SK-N-SH treated with all-trans-retinoic acid at 6 μM for 48 hours (cell line): Measurements from ENCODE around the gene LOX.

ENCODE experiments used
- ATAC-seq: fragments of 200-7000 bp; cut with Tn5 transposase; 3 replicates; pipeline ENCODE4 v1.9.1; 2020; ENCODE audit warnings: mild to moderate bottlenecking, moderate library complexity
- ARNTL ChIP-seq: fragments of 450-650 bp; formaldehyde crosslinking; IDR thresholded peaks from 2 replicates; pipeline ENCODE4 v1.5.0; 2020; ENCODE audit warnings: low read depth, mild to moderate bottlenecking, moderate library complexity, borderline replicate concordance
- BACH2 ChIP-seq: fragments of 250-450 bp; sonication (Bioruptor Pico); IDR thresholded peaks from 2 replicates; pipeline ENCODE4 v1.9.0; 2021; ENCODE audit warnings: mild to moderate bottlenecking, borderline replicate concordance
- CSDC2 ChIP-seq: fragments of 250-450 bp; sonication (Bioruptor Pico); IDR thresholded peaks from 2 replicates; pipeline ENCODE4 v1.5.0; 2020; ENCODE audit warnings: mild to moderate bottlenecking, moderate library complexity
- GLIS3 ChIP-seq: fragments of 250-450 bp; sonication (Bioruptor Pico); IDR thresholded peaks from 2 replicates; pipeline ENCODE4 v1.5.0; 2020; ENCODE audit warnings: mild to moderate bottlenecking, moderate library complexity
- OSR1 ChIP-seq: fragments of 250-450 bp; sonication (Bioruptor Pico); IDR thresholded peaks from 2 replicates; pipeline ENCODE4 v1.8.0; 2022; ENCODE audit warnings: moderate library complexity, mild to moderate bottlenecking, inconsistent platforms
- PPARA ChIP-seq: fragments of 250-450 bp; sonication (Bioruptor Pico); IDR thresholded peaks from 2 replicates; pipeline ENCODE4 v1.5.0; 2020; ENCODE audit warnings: mild to moderate bottlenecking, borderline replicate concordance
- RARB ChIP-seq: fragments of 250-450 bp; sonication (Bioruptor Pico); IDR thresholded peaks from 2 replicates; pipeline ENCODE4 v1.8.0; 2021; ENCODE audit warnings: mild to moderate bottlenecking, moderate library complexity
- SNAI2 ChIP-seq: fragments of 250-450 bp; sonication (Bioruptor Pico); IDR thresholded peaks from 2 replicates; pipeline ENCODE4 v1.5.0; 2020; ENCODE audit warnings: mild to moderate bottlenecking, moderate library complexity
- TCF4 ChIP-seq: fragments of 250-450 bp; sonication (Bioruptor Pico); IDR thresholded peaks from 2 replicates; pipeline ENCODE4 v1.8.0; 2021; ENCODE audit warnings: mild to moderate bottlenecking, moderate library complexity, borderline replicate concordance
- TOX ChIP-seq: fragments of 250-450 bp; sonication (Bioruptor Pico); IDR thresholded peaks from 2 replicates; pipeline ENCODE4 v1.8.0; 2021; ENCODE audit warnings: mild to moderate bottlenecking, moderate library complexity, borderline replicate concordance
- TSHZ2 ChIP-seq: fragments of 250-450 bp; sonication (Bioruptor Pico); IDR thresholded peaks from 2 replicates; pipeline ENCODE4 v1.5.0; 2020; ENCODE audit warnings: mild to moderate bottlenecking, moderate library complexity
- ZNF565 ChIP-seq: fragments of 450-650 bp; formaldehyde crosslinking; conservative IDR thresholded peaks from 2 replicates; pipeline ENCODE4 v1.5.0; 2020; ENCODE audit warnings: low read depth, mild to moderate bottlenecking, moderate library complexity
- ZNF70 ChIP-seq: fragments of 450-650 bp; formaldehyde crosslinking; IDR thresholded peaks from 2 replicates; pipeline ENCODE4 v1.5.0; 2020; ENCODE audit warnings: mild to moderate bottlenecking, moderate library complexity
- ZNF8 ChIP-seq: fragments of 450-650 bp; formaldehyde crosslinking; IDR thresholded peaks from 2 replicates; pipeline ENCODE4 v1.5.0; 2020; ENCODE audit warnings: mild to moderate bottlenecking, moderate library complexity
- TF ChIP-seq, protein P1 (sequence below): fragments of 250-450 bp; sonication (Bioruptor Pico); IDR thresholded peaks from 2 replicates; pipeline ENCODE4 v1.8.0; 2021; ENCODE audit warnings: low read depth, mild to moderate bottlenecking, moderate library complexity, borderline replicate concordance
- TF ChIP-seq, protein P2 (sequence below): fragments of 250-450 bp; sonication (Bioruptor Pico); IDR thresholded peaks from 2 replicates; pipeline ENCODE4 v1.5.1; 2021; ENCODE audit warnings: mild to moderate bottlenecking, moderate library complexity
- TF ChIP-seq, protein P3 (sequence below): fragments of 250-450 bp; sonication (Bioruptor Pico); IDR thresholded peaks from 2 replicates; pipeline ENCODE4 v1.8.0; 2020; ENCODE audit warnings: mild to moderate bottlenecking, moderate library complexity, borderline replicate concordance

LOX gene

GRCh38 chr5:122102825-122103224 lies 24.8 kb upstream of the LOX start:
- no peak for ATAC-seq
- TF ChIP-seq BACH2 (CRISPR knock-in tag) (no peak), TOX (CRISPR knock-in tag) (no peak), ZNF565 (CRISPR knock-in tag) (no peak), RARB (CRISPR knock-in tag) (no peak), TSHZ2 (CRISPR knock-in tag) (no peak), PPARA (CRISPR knock-in tag) (no peak), CSDC2 (no peak), GLIS3 (no peak), OSR1 (CRISPR knock-in tag) (no peak), ARNTL (CRISPR knock-in tag) (no peak)
- TF ChIP-seq, protein P1, sequence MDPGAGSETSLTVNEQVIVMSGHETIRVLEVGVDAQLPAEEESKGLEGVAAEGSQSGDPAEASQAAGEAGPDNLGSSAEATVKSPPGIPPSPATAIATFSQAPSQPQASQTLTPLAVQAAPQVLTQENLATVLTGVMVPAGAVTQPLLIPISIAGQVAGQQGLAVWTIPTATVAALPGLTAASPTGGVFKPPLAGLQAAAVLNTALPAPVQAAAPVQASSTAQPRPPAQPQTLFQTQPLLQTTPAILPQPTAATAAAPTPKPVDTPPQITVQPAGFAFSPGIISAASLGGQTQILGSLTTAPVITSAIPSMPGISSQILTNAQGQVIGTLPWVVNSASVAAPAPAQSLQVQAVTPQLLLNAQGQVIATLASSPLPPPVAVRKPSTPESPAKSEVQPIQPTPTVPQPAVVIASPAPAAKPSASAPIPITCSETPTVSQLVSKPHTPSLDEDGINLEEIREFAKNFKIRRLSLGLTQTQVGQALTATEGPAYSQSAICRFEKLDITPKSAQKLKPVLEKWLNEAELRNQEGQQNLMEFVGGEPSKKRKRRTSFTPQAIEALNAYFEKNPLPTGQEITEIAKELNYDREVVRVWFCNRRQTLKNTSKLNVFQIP (CRISPR knock-in tag): no peak
- TF ChIP-seq, protein P2, sequence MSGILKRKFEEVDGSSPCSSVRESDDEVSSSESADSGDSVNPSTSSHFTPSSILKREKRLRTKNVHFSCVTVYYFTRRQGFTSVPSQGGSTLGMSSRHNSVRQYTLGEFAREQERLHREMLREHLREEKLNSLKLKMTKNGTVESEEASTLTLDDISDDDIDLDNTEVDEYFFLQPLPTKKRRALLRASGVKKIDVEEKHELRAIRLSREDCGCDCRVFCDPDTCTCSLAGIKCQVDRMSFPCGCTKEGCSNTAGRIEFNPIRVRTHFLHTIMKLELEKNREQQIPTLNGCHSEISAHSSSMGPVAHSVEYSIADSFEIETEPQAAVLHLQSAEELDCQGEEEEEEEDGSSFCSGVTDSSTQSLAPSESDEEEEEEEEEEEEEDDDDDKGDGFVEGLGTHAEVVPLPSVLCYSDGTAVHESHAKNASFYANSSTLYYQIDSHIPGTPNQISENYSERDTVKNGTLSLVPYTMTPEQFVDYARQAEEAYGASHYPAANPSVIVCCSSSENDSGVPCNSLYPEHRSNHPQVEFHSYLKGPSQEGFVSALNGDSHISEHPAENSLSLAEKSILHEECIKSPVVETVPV (CRISPR knock-in tag): no peak

GRCh38 chr5:122101636-122102285 lies 23.7 kb upstream of the LOX start:
- TF ChIP-seq ZNF8 (no peak), SNAI2 (CRISPR knock-in tag) (no peak), TSHZ2 (CRISPR knock-in tag) (no peak), ZNF70 (CRISPR knock-in tag) (no peak), CSDC2 (no peak), GLIS3 (no peak), BACH2 (CRISPR knock-in tag) (no peak), TCF4 (CRISPR knock-in tag) (no peak), OSR1 (CRISPR knock-in tag) (no peak)
- TF ChIP-seq, protein P3, sequence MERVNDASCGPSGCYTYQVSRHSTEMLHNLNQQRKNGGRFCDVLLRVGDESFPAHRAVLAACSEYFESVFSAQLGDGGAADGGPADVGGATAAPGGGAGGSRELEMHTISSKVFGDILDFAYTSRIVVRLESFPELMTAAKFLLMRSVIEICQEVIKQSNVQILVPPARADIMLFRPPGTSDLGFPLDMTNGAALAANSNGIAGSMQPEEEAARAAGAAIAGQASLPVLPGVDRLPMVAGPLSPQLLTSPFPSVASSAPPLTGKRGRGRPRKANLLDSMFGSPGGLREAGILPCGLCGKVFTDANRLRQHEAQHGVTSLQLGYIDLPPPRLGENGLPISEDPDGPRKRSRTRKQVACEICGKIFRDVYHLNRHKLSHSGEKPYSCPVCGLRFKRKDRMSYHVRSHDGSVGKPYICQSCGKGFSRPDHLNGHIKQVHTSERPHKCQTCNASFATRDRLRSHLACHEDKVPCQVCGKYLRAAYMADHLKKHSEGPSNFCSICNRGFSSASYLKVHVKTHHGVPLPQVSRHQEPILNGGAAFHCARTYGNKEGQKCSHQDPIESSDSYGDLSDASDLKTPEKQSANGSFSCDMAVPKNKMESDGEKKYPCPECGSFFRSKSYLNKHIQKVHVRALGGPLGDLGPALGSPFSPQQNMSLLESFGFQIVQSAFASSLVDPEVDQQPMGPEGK (CRISPR knock-in tag): no peak
- TF ChIP-seq, protein P2 (CRISPR knock-in tag): no peak
- ATAC-seq: peak; percentile 84
